Upper lobe of left lung (tissue), 6 donors: ENCODE measurements around the gene MEIS1. TPM values are rescaled to one million over a fixed set of nuclear protein-coding genes. Genes with fewer than 3 reads are reported as not detected.

Experiments used
- ATAC-seq, 2 donors: fragments of 200-7000 bp; cut with Tn5 transposase; one replicate each; pipeline ENCODE4 v1.9.1; 2022; ENCODE audit warnings: mild to moderate bottlenecking in 2 of 2, moderate library complexity in 2 of 2; ENCODE audit not compliant: low FRiP score in 2 of 2
- DNase-seq, 2 donors: peaks; one replicate each; pipeline ENCODE4 v3.0.0-alpha.2; 2019 to 2020
- H3K27ac ChIP-seq, 4 donors: fragments of 200-600 bp; sonication (generic); one replicate each; pipeline ENCODE4 v1.5.1; 2016 to 2019
- H3K27me3 ChIP-seq, 4 donors: fragments of 200-600 bp; sonication (generic); one replicate each; pipeline ENCODE4 v1.5.1; 2017 to 2019
- H3K36me3 ChIP-seq, 4 donors: fragments of 200-600 bp; sonication (generic); one replicate each; pipeline ENCODE4 v1.5.1; 2016 to 2019
- H3K4me1 ChIP-seq, 4 donors: fragments of 200-600 bp; sonication (generic); one replicate each; pipeline ENCODE4 v1.5.1; 2018 to 2019
- H3K4me3 ChIP-seq, 4 donors: fragments of 200-600 bp; sonication (generic); one replicate each; pipeline ENCODE4 v1.5.1; 2017 to 2019; ENCODE audit warnings: mild to moderate bottlenecking in 2 of 4, moderate library complexity in 1 of 4
- H3K9me3 ChIP-seq, 4 donors: fragments of 200-600 bp; sonication (generic); one replicate each; pipeline ENCODE4 v1.5.1; 2018 to 2019
- EP300 ChIP-seq, 4 donors: sonication (generic); formaldehyde crosslinking; IDR thresholded peaks; one replicate each; pipeline ENCODE4 v1.5.1; 2017; ENCODE audit warnings: antibody characterized with exemption in 4 of 4, control low read depth in 2 of 4
- POLR2A ChIP-seq, 4 donors: fragments of 450-650 bp; IDR thresholded peaks; one replicate each; pipeline ENCODE4 v1.5.1; 2016 to 2017; ENCODE audit warnings: antibody characterized with exemption in 4 of 4, mild to moderate bottlenecking in 2 of 4
- POLR2AphosphoS5 ChIP-seq, 2 donors: sonication (generic); formaldehyde crosslinking; IDR thresholded peaks; one replicate each; pipeline ENCODE4 v1.5.1; 2017; ENCODE audit warnings: antibody characterized with exemption in 2 of 2
- WGBS, 2 donors: methylation state at CpG; one replicate each; pipeline ENCODE4 v1.1.5; 2017 to 2018; 5-methylcytosine and 5-hydroxymethylcytosine counted together
- total RNA-seq, 6 donors: library from RNA; depleted of rRNA in 4 of 6; stranded (reverse); fragments of >200 nt in 4 of 6; gene quantifications; one replicate each; pipeline versions ENCODE4 v1.1.0 to v1.2.1, GENCODE V29; 2016 to 2021
- TF ChIP-seq, protein P1 (sequence below), 6 experiments: fragments of 450-650 bp in 4 of 6; fragments of 200-600 bp in 2 of 6; sonication (generic) in 2 of 6; IDR thresholded peaks; one replicate each; pipeline ENCODE4 v1.5.1; 2016 to 2019; ENCODE audit warnings: antibody characterized with exemption in 6 of 6
- donor health status: DM: no; HTN: no; CAD: no; lungs with moderate emphysema.
- donor health status: DM: no; HTN: yes; CAD: no; lungs with severe emphysema.

MEIS1 gene
- total RNA-seq, 6 donors from 2014 or later = 23.1 to 43.9 (median 30.0) TPM

DNA sequence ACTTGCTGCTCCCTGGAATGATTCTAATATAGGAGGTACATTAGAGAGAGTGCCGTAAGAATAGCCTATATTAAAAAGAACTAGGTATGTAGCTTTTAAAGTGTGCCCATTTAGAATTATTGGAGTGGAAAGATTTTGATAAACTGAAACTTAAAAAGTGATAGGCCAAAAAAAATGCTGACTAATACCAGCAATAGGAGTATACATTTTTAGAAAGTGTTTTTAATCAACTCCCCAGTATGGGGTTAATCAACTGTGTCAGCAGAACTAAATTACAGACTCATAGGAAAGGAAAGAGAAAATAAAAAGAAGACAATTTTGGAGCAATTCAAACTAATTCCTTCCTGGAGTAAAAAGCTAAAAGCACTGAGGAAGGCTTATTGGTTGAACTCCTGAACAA is 13.3 kb upstream of the MEIS1 start:
- DNase-seq (no peak), ATAC-seq (no peak)
- Histone ChIP-seq H3K4me1 (peaks cover 6 to 15% (median 11%) of the 10 kb centered on the region in 4 donors), H3K27me3 (peaks cover 0 to 13% (median 6%) of the 10 kb centered on the region in 4 donors), H3K9me3 (no peaks in the 10 kb centered on the region), H3K4me3 (no peak overlapping the region), H3K27ac (no peak overlapping the region), H3K36me3 (no peaks in the 10 kb centered on the region)
- WGBS, 2 donors = 79 to 84% methylated on average over 1 of the region's 1 CpG
- TF ChIP-seq, protein P1, sequence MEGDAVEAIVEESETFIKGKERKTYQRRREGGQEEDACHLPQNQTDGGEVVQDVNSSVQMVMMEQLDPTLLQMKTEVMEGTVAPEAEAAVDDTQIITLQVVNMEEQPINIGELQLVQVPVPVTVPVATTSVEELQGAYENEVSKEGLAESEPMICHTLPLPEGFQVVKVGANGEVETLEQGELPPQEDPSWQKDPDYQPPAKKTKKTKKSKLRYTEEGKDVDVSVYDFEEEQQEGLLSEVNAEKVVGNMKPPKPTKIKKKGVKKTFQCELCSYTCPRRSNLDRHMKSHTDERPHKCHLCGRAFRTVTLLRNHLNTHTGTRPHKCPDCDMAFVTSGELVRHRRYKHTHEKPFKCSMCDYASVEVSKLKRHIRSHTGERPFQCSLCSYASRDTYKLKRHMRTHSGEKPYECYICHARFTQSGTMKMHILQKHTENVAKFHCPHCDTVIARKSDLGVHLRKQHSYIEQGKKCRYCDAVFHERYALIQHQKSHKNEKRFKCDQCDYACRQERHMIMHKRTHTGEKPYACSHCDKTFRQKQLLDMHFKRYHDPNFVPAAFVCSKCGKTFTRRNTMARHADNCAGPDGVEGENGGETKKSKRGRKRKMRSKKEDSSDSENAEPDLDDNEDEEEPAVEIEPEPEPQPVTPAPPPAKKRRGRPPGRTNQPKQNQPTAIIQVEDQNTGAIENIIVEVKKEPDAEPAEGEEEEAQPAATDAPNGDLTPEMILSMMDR (IDR thresholded peaks at IDR 0.05) = no peak
- TF ChIP-seq POLR2AphosphoS5 (IDR thresholded peaks at IDR 0.05) (no peak), EP300 (IDR thresholded peaks at IDR 0.05) (no peak), POLR2A (IDR thresholded peaks at IDR 0.05) (no peak)

DNA sequence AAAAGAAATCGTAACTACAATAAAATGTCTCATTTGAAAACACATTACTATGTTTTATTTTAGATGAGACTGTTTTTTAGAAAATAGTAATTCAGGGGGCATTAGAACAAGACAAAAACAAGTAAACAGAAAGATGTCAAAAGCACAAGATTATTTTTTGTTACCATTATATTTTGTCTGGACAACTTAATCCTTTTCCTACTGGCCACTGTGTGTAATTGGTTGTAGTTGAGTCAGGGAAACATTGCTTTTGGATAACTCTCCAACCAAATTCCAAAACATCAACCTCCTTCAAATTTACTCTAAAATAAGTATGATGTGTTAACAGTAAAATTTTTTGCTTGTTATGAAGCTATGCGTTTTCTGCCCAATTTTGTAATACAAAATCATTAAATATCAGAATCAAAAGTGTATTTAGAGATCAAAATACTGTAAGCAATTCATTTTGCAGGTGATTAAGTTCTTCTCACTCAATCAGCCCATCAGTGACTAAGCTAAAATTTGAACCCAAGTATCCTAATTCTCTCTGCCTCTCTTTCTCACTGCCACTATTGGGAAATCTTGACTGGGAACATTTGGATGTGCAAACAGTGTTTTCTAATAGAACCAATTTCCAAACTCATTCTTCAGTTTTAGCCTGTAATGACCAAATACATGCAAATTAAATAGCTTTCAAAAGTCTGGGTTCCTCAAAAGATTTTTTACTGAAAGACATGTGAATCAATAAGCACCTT is 11.4 kb upstream of the MEIS1 start:
- Histone ChIP-seq H3K4me1 (peaks cover 6 to 18% (median 13%) of the 10 kb centered on the region in 4 donors), H3K9me3 (no peaks in the 10 kb centered on the region), H3K27me3 (peaks cover 0 to 16% (median 6%) of the 10 kb centered on the region in 4 donors), H3K27ac (no peak overlapping the region), H3K4me3 (no peak overlapping the region), H3K36me3 (no peaks in the 10 kb centered on the region)
- no peak for TF ChIP-seq POLR2AphosphoS5 (IDR thresholded peaks at IDR 0.05)
- WGBS, 2 donors = 84 to 87% methylated on average over 2 of the region's 2 CpGs
- ATAC-seq = no peak
- DNase-seq = no peak

DNA sequence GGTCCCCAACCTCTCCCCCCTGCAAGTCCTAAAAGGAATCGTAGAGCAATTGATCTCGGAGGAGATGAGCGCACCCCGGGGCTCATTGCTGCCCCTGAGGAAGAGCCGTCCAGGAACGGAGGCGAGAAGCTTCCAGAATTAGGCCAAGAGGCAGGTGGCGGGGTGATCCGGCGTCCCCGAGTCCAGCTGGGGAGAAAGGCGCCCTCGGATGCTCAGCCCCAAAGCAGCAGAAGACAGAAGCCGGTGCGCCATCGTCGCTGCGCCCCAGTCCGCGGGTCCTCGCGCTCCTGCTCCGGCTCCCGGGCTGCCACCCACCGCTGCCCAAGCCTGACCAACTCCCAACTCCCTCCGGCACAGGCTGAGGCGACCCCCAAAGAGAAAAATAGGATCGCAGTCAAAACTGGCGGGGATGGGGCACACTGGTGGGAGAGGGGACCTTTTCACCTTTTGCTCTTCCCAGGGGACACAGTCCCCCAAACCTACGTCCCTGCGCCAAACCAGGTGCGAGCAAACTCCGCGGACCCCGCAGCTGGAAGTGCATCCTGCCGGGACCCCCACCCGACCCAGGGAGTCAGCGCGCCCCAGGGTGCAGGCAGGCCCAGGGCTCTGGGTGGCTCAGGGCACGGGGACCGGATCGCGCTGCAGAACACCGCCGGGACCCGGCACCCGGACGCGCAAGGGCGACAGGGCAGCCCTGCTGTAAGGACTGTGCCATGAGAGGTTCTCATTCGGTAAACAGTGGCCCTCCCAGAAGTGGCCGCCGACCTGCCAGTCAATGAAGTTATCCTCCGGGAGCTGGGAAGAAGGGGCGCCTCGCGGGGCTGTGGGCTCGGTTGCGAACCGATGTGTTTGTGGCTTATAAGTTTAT is 8.4 kb upstream of the MEIS1 start:
- TF ChIP-seq POLR2A (IDR thresholded peaks at IDR 0.05) (no peak), POLR2AphosphoS5 (IDR thresholded peaks at IDR 0.05) (no peak), EP300 (IDR thresholded peaks at IDR 0.05) (no peak)
- TF ChIP-seq, protein P1 (IDR thresholded peaks at IDR 0.05) = no peak
- Histone ChIP-seq H3K9me3 (no peaks in the 10 kb centered on the region), H3K4me1 (peaks cover 6 to 18% (median 13%) of the 10 kb centered on the region in 4 donors), H3K27ac (no peak overlapping the region), H3K4me3 (peak overlapping the region; percentile 8 to 47 (median 37)), H3K27me3 (peaks cover 0 to 16% (median 6%) of the 10 kb centered on the region in 4 donors), H3K36me3 (no peaks in the 10 kb centered on the region)
- DNase-seq (peak in 1 of 2 donors; percentile 71), ATAC-seq (peak; percentile 12 to 63)
- WGBS, 2 donors = 12 to 17% methylated on average over 19 to 56 of the region's 60 CpGs

DNA sequence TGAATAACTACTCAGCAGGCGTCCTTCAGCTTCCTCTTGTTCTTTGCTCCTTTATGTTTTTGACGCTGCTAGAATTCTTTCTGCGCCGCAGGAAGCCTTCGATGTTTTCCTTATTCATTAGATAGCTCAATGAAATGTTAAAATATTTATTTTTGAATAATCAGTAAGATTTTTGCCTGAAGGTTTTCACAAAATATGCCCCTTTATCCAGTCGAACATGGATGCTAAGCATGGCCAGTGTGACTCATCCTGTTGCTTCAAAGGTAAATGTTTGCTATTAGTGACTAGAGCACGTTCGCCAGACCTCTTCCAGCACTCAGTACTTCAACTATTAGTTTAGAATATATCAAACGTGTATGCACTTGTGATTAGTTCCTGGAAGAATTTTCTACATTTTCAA is 7.6 kb upstream of the MEIS1 start:
- H3K4me1 ChIP-seq = peaks cover 6 to 21% (median 15%) of the 10 kb centered on the region in 4 donors
- ATAC-seq (no peak), DNase-seq (no peak)
- peaks cover 0 to 20% (median 8%) of the 10 kb centered on the region in 4 donors for H3K27me3 ChIP-seq
- no peaks in the 10 kb centered on the region for H3K36me3 ChIP-seq
- TF ChIP-seq EP300 (IDR thresholded peaks at IDR 0.05) = no peak
- TF ChIP-seq, protein P1 (IDR thresholded peaks at IDR 0.05) = no peak
- no peak for TF ChIP-seq POLR2A (IDR thresholded peaks at IDR 0.05)
- TF ChIP-seq POLR2AphosphoS5 (IDR thresholded peaks at IDR 0.05) = no peak
- 46 to 53% methylated on average over 9 of the region's 9 CpGs for WGBS, 2 donors
- H3K9me3 ChIP-seq = no peaks in the 10 kb centered on the region
- no peak overlapping the region for H3K4me3 ChIP-seq
- no peak overlapping the region for H3K27ac ChIP-seq

DNA sequence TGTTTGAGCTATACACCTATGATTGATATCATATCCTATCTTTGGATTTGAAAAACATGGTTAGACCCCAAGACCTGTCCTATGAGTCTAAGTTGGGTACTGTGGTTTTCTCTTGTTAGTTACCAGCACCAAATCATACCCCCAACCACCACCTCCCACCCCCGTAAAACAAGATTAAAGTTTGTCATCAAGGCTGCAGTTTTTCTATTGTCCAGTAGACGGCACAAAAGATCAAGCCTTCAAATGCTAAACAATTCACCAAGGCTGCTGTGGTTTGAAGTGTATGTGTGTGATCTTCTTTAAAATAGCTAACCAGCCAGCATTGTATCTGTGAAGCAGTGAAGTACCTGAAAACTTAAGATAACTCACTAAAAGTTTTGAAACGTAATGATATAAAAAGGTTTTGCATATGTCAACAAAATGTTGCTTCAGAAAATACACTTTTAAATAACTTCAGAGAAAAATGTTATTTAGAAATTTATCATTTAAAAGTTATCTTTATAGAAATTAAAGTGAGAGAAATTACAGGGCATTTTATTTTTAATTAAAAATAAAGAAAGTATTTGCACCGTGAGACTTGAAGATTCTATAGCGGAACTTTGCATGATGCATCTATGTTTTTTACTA is 5.8 kb upstream of the MEIS1 start:
- Histone ChIP-seq H3K27ac (no peak overlapping the region), H3K9me3 (no peaks in the 10 kb centered on the region), H3K4me3 (no peak overlapping the region), H3K4me1 (peaks cover 16 to 39% (median 23%) of the 10 kb centered on the region in 4 donors), H3K36me3 (no peaks in the 10 kb centered on the region), H3K27me3 (peaks cover 0 to 25% (median 11%) of the 10 kb centered on the region in 4 donors)
- TF ChIP-seq, protein P1 (IDR thresholded peaks at IDR 0.05) = peak; percentile 60 to 87 (median 78)
- no peak for TF ChIP-seq EP300 (IDR thresholded peaks at IDR 0.05)
- no peak for TF ChIP-seq POLR2AphosphoS5 (IDR thresholded peaks at IDR 0.05)
- no peak for TF ChIP-seq POLR2A (IDR thresholded peaks at IDR 0.05)
- 20 to 26% methylated on average over 5 of the region's 5 CpGs for WGBS, 2 donors
- ATAC-seq = no peak
- no peak for DNase-seq
